GM18867 (cell line): ENCODE measurements around the gene DSCAM.
"Not testable (repeated sequence)": the region's sequence is repeated elsewhere in the genome, so short reads cannot be mapped to it uniquely, and the experiment has no call there.

ENCODE experiments used
- ATAC-seq: cut with Tn5 transposase; IDR thresholded peaks from one replicate; pipeline ENCODE4 v1.9.1; 2021; ENCODE audit warnings: mild to moderate bottlenecking, moderate library complexity; ENCODE audit not compliant: unreplicated experiment

DSCAM gene

GRCh38 chr21:40270047-40270446 lies 576.9 kb downstream of the DSCAM start:
- no peak for ATAC-seq

GRCh38 chr21:40269239-40269638 lies 577.7 kb downstream of the DSCAM start:
- no peak for ATAC-seq

GRCh38 chr21:40258456-40258855 lies 588.5 kb downstream of the DSCAM start:
- not testable (repeated sequence) for ATAC-seq

GRCh38 chr21:40257342-40257741 lies 589.6 kb downstream of the DSCAM start:
- ATAC-seq: no peak

- ATAC-seq: no peak
These were observed 591.2 kb downstream of the DSCAM start for GRCh38 chr21:40255518-40256444.

- ATAC-seq: no peak
These were observed 592.2 kb downstream of the DSCAM start for GRCh38 chr21:40254540-40255465.

GRCh38 chr21:40253112-40253511 lies 593.8 kb downstream of the DSCAM start:
- ATAC-seq: no peak

- no peak for ATAC-seq
These were observed 596.3 kb downstream of the DSCAM start for GRCh38 chr21:40250514-40251294.

- no peak for ATAC-seq
These were observed 602.0 kb downstream of the DSCAM start for GRCh38 chr21:40244981-40245380.

GRCh38 chr21:40243685-40244084 lies 603.3 kb downstream of the DSCAM start:
- ATAC-seq: no peak

- no peak for ATAC-seq
These were observed 604.2 kb downstream of the DSCAM start for GRCh38 chr21:40242586-40243265.

GRCh38 chr21:40235528-40235927 lies 611.4 kb downstream of the DSCAM start:
- ATAC-seq: no peak

- no peak for ATAC-seq
These were observed 615.0 kb downstream of the DSCAM start for GRCh38 chr21:40231979-40232378.

- no peak for ATAC-seq
These were observed 619.9 kb downstream of the DSCAM start for GRCh38 chr21:40227096-40227495.

- no peak for ATAC-seq
These were observed 631.0 kb downstream of the DSCAM start for GRCh38 chr21:40215941-40216340.

- ATAC-seq: no peak
These were observed 636.7 kb downstream of the DSCAM start for GRCh38 chr21:40210251-40210650.

- no peak for ATAC-seq
These were observed 638.0 kb downstream of the DSCAM start for GRCh38 chr21:40208948-40209345.

GRCh38 chr21:40208206-40208947 lies 638.6 kb downstream of the DSCAM start:
- no peak for ATAC-seq

GRCh38 chr21:40200946-40201345 lies 646.0 kb downstream of the DSCAM start:
- no peak for ATAC-seq

- no peak for ATAC-seq
These were observed 646.8 kb downstream of the DSCAM start for GRCh38 chr21:40200126-40200525.
